DMS 273 (cell line): ENCODE measurements around the gene LRRC14B.
"Not testable (repeated sequence)": the region's sequence is repeated elsewhere in the genome, so short reads cannot be mapped to it uniquely, and the experiment has no call there.

ENCODE experiments used
- DNase-seq: peaks from one replicate; lab custom pipeline; 2025; ENCODE audit not compliant: unreplicated experiment; lab: John Stamatoyannopoulos, UW

The LRRC14B gene

DNA sequence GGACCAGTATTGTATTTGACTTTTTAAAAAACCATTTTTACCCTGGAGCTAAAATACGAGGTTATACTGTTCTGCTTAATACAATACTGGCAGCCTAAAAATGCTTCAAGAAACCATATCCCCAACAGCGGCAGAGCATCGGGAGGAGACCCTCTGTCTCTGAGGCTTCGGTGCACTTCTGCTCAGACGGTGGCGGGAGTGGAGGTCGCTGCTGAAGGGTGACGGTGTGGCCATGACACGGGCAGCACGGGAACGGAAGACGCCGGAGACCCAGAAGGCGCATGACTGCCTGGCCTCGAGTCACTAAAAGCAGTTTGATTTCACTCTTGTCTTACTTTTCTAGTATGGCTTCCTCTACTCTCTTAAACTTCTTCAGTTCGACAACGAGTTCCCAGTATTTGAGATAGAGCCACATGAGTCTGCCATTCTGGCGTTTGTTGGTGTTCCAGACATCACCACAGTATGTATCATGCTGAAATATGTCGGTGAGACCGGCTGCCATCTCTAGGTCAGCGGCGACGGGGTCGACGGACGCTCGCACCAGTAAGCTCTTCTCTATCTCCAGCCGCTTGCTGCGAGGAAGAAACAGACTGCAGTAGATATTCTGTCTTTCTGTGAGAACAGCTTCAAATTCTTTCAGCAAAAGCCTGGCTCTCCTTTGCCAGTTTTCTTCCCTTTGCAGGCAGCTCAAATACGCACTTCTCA is 13.8 kb downstream of the LRRC14B start:
- no peak for DNase-seq

DNA sequence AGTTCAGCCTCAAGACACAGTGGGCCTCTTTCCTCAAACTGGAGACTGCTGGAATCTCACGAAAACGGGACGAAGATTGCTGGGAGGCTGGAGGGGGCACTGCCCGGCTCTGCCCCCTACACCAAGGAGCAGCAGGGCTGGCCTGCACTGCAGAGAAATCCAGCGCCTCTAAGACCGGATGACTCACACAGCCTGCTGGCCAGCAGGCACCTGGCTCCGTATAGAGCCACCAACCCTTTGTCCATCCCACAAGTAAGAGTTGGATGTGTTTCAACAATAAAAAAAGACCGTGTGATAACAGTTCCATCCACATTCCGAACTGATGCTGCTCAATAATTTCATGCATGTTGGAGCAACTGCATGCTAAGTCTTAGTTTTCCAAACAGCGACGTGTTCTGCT is 15.1 kb downstream of the LRRC14B start:
- no peak for DNase-seq

DNA sequence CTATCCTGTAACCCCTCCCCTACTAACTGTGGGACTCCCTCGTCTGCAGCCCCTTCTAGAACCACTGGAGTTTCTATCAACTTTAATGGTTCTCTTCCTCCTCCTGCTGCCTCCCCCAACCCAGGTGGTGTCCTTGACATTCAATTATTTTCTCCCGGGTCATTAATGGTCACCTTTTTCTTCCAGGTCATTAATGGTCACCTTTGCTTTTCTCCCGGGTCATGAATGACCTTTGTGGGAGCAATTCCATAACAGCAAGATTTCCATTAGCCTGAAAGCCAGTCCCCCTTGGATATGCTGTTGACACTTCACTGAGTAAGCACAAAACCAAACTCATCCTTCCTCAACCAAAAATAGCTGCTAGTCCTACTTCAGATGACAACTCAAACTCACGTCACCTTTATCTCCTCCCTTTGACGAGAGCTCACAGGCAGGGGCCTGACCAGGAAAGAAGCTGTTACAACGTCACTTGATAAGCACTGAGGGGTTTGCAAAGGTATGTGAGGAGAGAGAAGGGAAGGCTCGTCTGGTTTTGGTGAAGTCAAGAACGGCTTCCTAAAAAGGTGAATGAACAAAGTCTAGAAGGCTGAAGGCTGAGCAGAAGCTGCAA is 15.7 kb downstream of the LRRC14B start:
- DNase-seq = no peak

DNA sequence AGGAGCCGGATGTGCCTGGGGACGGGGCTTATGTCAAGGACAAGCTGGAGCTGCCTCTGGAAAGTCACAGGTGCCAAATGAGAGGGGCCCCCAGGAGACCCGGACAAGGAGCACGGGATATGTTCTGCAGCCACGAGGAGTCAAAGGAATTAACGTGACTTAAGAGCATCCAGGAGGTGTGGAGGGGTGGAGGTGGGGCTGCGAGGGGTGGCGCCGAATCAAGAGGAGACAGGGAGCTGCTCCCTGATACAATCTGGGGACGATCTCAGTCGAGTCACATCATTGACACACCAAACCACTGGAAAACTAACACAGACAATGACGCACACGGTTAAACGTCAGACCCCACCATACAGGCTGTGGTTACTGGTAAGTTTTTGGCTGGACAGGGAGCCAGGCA is 16.3 kb downstream of the LRRC14B start:
- DNase-seq = no peak

DNA sequence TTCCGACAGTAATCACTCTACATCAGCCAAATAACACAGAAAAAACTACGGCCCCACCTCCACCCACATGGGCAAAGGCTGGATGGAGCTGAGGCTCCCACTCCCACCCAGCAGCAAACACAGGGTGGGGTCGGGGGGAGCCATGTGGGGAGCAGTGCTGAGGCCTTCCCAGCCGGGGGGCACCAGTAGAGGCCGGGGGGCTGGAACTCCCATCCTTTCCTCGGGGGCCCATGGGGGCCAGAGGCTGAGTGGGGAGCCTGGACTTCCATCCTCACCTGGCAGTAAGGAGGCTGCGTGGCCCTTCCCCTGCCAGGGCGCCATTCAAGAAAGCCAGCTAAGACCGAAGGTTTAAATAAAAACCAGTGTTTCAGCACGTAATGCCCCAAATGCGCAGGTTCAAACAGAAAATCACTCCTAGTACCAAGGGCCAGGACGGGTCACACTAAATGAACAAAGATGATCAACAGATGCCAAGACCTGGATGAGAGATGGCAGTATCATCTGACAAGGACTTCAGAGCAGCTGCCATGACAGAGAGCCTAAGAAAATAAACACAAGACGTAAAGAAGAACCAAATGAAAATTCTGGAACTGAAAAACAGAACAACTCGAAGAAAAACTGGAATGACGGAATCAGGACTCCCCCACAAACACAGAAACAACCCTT is 17.3 kb downstream of the LRRC14B start:
- DNase-seq = no peak

DNA sequence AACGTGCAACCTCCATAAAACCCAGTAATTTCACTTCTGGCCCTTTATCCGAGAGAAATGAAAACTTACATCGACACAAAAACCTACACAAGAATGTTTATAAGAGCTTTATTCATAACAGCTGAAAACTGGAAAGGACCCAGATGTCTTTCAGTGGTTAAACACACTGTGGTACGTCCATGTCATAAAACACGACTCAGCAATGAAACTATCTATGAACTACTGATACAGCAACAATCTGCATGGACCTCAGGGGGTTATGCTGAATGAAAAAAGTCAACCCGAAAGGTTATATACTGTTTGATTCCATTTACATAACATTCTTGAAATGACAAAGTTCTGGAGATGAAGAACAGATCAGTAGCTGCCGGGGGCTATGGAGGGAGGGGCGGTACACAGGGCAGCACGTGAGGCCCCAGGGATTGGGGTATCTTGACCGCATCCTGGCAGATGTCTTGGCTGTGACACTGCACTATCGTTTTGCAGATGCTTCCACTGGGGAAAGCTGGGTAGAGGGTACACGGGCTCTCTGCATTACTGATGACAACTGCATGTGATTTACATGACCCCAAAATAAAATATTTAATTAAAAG is 22.6 kb downstream of the LRRC14B start:
- DNase-seq = no peak

DNA sequence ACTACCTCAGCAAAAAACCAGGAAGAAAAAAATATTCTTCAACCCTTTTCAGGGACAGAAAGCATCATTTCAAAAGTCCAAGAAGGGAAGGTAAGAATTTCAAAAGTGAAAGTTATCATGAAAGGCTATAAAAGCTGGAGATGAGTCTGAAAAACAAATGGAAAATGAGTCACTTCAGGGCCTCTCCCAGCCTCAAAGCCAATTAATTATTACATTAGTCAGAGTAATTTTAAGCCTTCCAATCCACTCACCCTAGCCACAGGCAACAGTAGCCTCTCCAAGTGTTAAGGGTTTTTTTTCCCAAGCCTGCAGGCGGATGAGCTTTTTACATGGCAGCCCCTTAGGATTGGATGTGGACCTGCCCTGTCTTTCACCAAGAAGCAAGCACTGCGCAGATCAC is 24.0 kb downstream of the LRRC14B start:
- not testable (repeated sequence) for DNase-seq

DNA sequence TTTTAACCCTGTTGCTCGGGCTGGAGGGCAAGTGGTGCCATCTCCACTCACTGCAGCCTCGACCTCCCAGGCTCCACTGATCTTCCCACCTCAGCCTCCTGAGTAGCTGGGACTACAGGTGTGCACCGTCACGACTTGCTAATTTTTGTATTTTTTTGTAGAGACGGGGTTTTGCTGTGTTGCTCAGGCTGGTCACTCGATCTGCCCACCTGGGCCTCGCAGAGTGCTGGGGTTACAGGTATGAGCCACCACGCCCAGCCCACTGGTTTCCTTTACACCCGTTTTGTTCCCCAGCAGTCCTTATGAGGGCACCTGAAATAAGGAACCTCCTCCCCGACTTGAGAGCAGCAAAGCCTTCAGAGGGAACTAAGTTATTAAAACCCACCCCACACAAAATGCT is 24.8 kb downstream of the LRRC14B start:
- not testable (repeated sequence) for DNase-seq

- peak; percentile 97 for DNase-seq
Measured at GRCh38 chr5:217494-218456, 26.5 kb downstream of the LRRC14B start, which contains the start of the genes CCDC127 and SDHA. Gene CCDC127 (minus strand): TSS chr5:218153. CDS start chr5:216849, 1,304 bp downstream. Gene SDHA (plus strand): TSS chr5:218320. CDS start chr5:218356, 36 bp downstream.

DNA sequence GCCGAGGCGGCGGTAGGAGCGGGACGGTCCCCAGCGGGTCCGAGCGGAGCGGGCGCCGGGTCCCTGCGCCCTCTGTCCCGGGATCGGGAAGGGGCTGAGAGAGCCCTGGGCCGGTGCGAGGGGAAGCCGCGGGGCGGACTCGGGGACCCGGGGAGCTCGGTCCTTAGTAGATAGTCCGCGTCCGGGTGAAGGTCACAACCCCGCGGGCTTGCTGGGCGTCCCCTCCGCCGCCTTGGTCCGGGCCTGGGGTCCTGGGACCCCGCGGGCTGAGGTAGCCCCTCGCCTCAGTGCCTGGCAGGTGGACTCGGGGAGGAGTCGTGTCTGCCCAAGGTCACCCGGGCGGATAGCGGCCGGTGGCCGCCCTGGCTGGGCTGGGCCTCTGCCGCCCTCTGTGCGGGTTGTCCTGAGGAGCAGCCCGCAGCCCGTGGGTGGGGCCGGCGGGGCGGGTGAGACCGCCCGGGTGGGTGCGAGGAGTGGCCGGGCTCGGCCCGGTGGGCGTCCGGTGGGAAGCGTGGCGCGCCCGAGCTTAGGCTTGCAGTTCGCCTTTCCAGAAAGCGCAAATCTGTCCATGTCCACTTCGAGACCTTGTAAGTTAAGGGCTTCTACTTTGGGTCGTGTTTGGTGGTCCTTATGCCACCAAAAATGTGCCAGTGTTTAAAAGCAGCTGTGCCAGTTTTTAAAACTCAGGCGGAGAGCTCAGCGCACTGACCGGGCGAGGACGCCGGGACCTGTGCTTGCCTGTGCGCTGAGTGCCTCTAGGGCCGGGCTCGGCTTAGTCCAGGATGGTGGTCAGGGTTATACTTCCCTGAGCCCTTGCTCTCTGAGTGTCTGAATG is 27.4 kb downstream of the LRRC14B start:
- peak; percentile 68 for DNase-seq

DNA sequence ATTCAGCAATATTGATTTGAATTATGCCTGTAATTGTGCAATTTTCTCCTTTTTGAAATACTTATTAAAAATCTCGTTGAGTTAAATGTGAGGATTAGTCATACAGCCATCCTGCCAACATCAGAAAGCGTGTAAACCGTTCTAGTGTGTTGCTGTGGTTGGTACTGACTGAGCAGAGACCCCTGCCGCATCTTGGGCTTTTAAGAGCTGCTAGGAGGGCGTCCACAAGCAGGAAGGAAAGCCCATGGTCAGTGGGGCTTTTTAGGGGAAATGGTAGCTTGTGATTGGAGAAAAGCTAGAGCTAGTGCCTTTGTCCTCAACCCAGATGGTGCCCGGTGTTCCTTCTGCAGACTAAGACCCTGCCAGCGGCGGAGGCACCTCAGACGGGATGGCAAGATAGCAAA is 28.2 kb downstream of the LRRC14B start:
- peak; percentile 49 for DNase-seq

GRCh38 chr5:219991-220390 is 28.7 kb downstream of the LRRC14B start:
- DNase-seq = no peak

- DNase-seq = not testable (repeated sequence)
Measured at GRCh38 chr5:222951-223715, 31.8 kb downstream of the LRRC14B start.

GRCh38 chr5:223791-224190 is 32.5 kb downstream of the LRRC14B start:
- DNase-seq = no peak

DNA sequence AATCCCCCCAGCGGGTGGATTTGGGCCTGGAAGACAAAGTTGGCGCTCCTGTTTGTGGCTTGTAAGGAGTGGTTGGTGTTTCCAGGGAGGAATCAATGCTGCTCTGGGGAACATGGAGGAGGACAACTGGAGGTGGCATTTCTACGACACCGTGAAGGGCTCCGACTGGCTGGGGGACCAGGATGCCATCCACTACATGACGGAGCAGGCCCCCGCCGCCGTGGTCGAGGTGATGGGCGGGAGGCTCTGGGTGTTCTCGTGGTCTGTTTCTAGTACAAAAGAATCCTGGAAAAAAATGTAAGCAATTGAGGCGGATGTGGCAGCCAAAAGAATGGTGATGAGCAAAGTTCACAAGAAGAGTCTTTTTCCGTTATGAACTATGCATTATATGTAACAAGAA is 34.0 kb downstream of the LRRC14B start:
- no peak for DNase-seq

DNA sequence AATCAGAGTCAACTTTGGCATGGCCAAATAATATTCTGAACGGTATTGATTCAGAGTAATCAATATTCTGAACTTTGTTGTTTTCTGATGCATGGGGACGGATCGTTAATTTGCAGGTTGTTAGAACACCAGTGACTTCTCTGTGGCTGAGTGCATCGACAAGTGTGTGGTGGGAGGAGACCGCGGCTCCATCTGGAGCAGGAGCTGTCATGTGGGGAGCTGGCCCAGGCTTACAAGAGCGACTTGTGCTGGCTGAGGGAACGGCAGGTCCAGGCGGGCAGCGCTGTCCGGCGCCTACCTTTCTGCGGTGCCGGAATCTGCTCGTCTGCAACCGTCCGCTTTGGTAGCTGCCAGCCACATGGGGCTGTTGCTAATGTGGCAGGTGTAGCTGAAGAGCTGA is 36.1 kb downstream of the LRRC14B start:
- not testable (repeated sequence) for DNase-seq

DNA sequence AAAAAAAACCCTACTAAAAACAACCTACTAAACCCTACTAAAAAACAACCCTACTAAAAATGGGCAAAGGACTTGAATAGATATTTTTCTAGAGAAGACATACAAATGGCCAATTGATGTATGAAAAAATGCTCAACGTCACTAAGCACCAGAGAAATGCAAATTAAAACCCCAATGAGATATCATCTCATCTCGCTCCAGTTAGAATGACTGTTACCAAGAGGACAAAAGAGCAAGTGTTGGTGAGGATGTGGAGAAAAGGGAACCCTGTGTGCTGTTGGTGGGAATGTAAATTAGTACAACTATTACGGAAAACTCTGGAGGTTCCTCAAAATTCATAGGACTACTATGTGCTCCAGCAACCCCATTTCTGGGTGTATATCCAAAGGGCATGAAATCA is 37.6 kb downstream of the LRRC14B start:
- no peak for DNase-seq

DNA sequence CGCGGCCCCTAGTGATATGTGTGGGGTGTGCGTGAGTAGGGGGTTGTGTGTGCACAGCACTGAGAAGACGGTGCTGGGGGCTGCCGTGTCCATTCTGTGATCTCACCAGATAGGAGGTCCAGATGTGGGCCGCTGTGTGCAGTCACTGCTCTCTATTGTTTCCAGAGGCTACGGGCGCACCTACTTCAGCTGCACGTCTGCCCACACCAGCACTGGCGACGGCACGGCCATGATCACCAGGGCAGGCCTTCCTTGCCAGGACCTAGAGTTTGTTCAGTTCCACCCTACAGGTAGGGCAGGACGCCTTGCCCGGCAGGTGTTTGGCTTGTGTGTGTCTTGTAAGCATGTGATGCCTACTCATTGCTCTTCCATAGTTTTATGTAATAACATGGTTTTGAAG is 39.4 kb downstream of the LRRC14B start:
- DNase-seq = no peak

DNA sequence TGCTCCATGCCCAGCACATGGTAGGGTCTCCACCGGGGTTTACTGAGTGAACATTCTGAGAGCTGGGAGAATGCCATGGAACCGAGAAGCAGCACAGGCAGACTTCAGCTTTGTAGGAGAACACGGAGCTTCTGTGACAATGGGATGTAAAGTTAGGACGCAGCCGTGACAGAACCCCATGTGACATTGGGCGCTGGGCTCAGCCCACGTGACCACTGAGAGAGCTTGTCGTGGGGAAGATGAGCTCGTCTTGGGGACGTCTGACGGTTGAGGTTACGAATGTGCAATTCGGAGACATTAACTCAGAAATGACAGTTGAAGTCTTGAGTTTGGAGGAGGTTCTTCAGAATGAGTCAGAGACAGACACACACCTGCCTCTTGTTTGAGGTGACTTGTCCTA is 40.4 kb downstream of the LRRC14B start:
- no peak for DNase-seq
